Peyer's patch (tissue), 4 donors: Measurements from ENCODE around the gene CEP68. TPM values are rescaled to one million over a fixed set of nuclear protein-coding genes. Genes with fewer than 3 reads are reported as not detected.

Experiments
- total RNA-seq, 4 donors: library from RNA; depleted of rRNA; stranded (reverse); fragments of >200 nt; gene quantifications; one replicate each; pipeline ENCODE4 v1.1.0, GENCODE V29; 2016

CEP68 gene
- total RNA-seq, 4 donors from 2014 or later, result 5.4 to 18.2 (median 14.7) TPM

Other genes with a start within 250 kb of the CEP68 start
- gene SLC1A4, start 67.0 kb upstream of the CEP68 start, total RNA-seq, result 10 to 100 TPM in 1 of 4 donors, 1 to 10 TPM in 3; 2.7 to 12.4 (median 3.4) TPM
- gene RAB1A, start 73.7 kb downstream of the CEP68 start, total RNA-seq, result 100 to 1,000 TPM in 1 of 4 donors, 10 to 100 TPM in 3; 57.8 to 118 (median 84.7) TPM
- gene ACTR2, start 171.4 kb downstream of the CEP68 start, total RNA-seq, result 100 to 1,000 TPM in 2 of 4 donors, 10 to 100 TPM in 2; 62.9 to 128 (median 89.5) TPM